ENCODE results near the gene BMP7.

DNA sequence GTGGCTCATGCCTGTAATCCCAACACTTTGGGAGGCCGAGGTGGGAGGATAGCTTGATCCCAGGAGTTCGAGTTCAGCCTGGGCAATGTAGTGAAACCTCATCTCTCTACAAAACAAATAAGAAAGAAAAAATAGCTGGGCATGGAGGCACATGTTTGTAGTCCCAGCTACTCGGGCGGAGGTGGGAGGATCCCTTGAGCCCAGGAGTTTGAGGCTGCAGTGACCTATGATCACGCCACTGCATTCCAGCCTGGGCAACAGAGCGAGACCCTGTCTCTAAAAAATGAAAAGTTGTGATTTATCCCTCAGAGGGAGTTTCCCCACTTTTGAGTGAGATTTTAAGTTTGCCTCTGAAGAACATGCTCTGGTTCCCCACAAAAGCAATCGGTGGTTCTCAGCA, 17.4 kb upstream of the BMP7 start:
- TF ChIP-seq, protein P1, sequence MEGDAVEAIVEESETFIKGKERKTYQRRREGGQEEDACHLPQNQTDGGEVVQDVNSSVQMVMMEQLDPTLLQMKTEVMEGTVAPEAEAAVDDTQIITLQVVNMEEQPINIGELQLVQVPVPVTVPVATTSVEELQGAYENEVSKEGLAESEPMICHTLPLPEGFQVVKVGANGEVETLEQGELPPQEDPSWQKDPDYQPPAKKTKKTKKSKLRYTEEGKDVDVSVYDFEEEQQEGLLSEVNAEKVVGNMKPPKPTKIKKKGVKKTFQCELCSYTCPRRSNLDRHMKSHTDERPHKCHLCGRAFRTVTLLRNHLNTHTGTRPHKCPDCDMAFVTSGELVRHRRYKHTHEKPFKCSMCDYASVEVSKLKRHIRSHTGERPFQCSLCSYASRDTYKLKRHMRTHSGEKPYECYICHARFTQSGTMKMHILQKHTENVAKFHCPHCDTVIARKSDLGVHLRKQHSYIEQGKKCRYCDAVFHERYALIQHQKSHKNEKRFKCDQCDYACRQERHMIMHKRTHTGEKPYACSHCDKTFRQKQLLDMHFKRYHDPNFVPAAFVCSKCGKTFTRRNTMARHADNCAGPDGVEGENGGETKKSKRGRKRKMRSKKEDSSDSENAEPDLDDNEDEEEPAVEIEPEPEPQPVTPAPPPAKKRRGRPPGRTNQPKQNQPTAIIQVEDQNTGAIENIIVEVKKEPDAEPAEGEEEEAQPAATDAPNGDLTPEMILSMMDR (IDR thresholded peaks at IDR 0.05): no peak
- TF ChIP-seq EP300 (IDR thresholded peaks at IDR 0.05) (no peak), POLR2A (IDR thresholded peaks at IDR 0.05) (no peak), POLR2AphosphoS5 (IDR thresholded peaks at IDR 0.05) (no peak)

All from sigmoid colon (tissue), 4 donors.